K562 (cell line): ENCODE measurements around the gene CASKIN1. TPM values are rescaled to one million over a fixed set of nuclear protein-coding genes. Genes with fewer than 3 reads are reported as not detected.

ENCODE experiments used
- ARID3B ChIP-seq: fragments of 250-450 bp; sonication (Bioruptor Pico); IDR thresholded peaks from 2 replicates; pipeline ENCODE4 v1.4.0; 2020; ENCODE audit warnings: borderline replicate concordance
- CCAR2 ChIP-seq: fragments of 200-400 bp; formaldehyde crosslinking; IDR thresholded peaks from 2 replicates; pipeline ENCODE4 v1.6.1; 2017; ENCODE audit warnings: mild to moderate bottlenecking, low read depth, low read length
- CREB3 ChIP-seq: fragments of 450-650 bp; conservative IDR thresholded peaks from 2 replicates; pipeline ENCODE4 v1.6.1; 2016; ENCODE audit warnings: missing genetic modification characterization, low read depth, mild to moderate bottlenecking, missing compliant biosample characterization, moderate library complexity
- ETV1 ChIP-seq: fragments of 450-650 bp; conservative IDR thresholded peaks from 2 replicates; pipeline ENCODE4 v1.6.1; 2016; ENCODE audit warnings: missing genetic modification characterization, control low read depth, low read depth, missing compliant biosample characterization
- HINFP ChIP-seq: fragments of 450-650 bp; conservative IDR thresholded peaks from 2 replicates; pipeline ENCODE4 v1.6.1; 2016; ENCODE audit warnings: missing genetic modification characterization, low read depth, mild to moderate bottlenecking, control low read depth, missing compliant biosample characterization
- PTBP1 ChIP-seq: fragments of 200-400 bp; formaldehyde crosslinking; IDR thresholded peaks from 2 replicates; pipeline ENCODE4 v1.6.1; 2017; ENCODE audit warnings: low read depth, low read length
- SIN3B ChIP-seq: fragments of 450-650 bp; IDR thresholded peaks from 2 replicates; pipeline ENCODE4 v1.6.1; 2017; ENCODE audit warnings: low read depth, mild to moderate bottlenecking, moderate library complexity
- ZZZ3 ChIP-seq: fragments of 450-650 bp; IDR thresholded peaks from 2 replicates; pipeline ENCODE4 v1.6.1; 2016; ENCODE audit warnings: antibody characterized with exemption, mild to moderate bottlenecking, moderate library complexity
- polyA plus RNA-seq, 8 experiments: library from polyadenylated mRNA; depleted of rRNA in 4 of 8; stranded (reverse) in 5 of 8; unstranded in 3 of 8; fragments of >200 nt; fragmentation: Nextera tagmentation in 2 of 8; fragmentation: Illumina TruSeq in 1 of 8; extraction: Ambion mirVana in 2 of 8; extraction: Trizol in 1 of 8; gene quantifications; 2 replicates each; pipeline versions ENCODE4 v1.2.1 to v1.2.3, GENCODE V29; 2011 to 2014; ENCODE audit warnings: inconsistent platforms in 1 of 8, missing spikeins in 1 of 8
- total RNA-seq, 7 experiments: library from RNA; depleted of rRNA in 6 of 7; stranded (reverse); fragments of >200 nt in 6 of 7; fragmentation: Illumina TruSeq in 2 of 7; extraction: Trizol in 2 of 7; gene quantifications; 2 replicates each; pipeline versions ENCODE4 v1.2.1 to v1.2.3, GENCODE V29; 2011 to 2021; ENCODE audit warnings: low replicate concordance in 1 of 7
- TF ChIP-seq, protein P1 (sequence below), 2 experiments: fragments of 450-650 bp; formaldehyde crosslinking in 1 of 2; IDR thresholded peaks; 2 replicates each; pipeline versions ENCODE4 v1.4.0 to v1.6.1; 2014 to 2020; ENCODE audit warnings: mild to moderate bottlenecking in 2 of 2, borderline replicate concordance in 1 of 2, low read depth in 1 of 2
- TF ChIP-seq, protein P2 (sequence below), 3 experiments: fragments of 200-800 bp in 1 of 3; fragments of 250-450 bp in 1 of 3; fragments of 450-650 bp in 1 of 3; sonication (Bioruptor Pico) in 1 of 3; sonication (Bioruptor generic) in 1 of 3; formaldehyde crosslinking in 1 of 3; IDR thresholded peaks; 2 replicates each; pipeline versions ENCODE4 v1.6.1 to v1.8.0; 2016 to 2022; ENCODE audit warnings: mild to moderate bottlenecking in 2 of 3, missing genetic modification characterization in 2 of 3, missing compliant biosample characterization in 1 of 3, moderate library complexity in 1 of 3

CASKIN1 gene
- total and polyA plus RNA-seq, 9 of the 15 experiments (the other 6 are each of a cell fraction or from before 2014, with no cell fraction given): 0.15 to 4.5 (median 1.5) TPM; not detected in 2

- TF ChIP-seq, protein P1, sequence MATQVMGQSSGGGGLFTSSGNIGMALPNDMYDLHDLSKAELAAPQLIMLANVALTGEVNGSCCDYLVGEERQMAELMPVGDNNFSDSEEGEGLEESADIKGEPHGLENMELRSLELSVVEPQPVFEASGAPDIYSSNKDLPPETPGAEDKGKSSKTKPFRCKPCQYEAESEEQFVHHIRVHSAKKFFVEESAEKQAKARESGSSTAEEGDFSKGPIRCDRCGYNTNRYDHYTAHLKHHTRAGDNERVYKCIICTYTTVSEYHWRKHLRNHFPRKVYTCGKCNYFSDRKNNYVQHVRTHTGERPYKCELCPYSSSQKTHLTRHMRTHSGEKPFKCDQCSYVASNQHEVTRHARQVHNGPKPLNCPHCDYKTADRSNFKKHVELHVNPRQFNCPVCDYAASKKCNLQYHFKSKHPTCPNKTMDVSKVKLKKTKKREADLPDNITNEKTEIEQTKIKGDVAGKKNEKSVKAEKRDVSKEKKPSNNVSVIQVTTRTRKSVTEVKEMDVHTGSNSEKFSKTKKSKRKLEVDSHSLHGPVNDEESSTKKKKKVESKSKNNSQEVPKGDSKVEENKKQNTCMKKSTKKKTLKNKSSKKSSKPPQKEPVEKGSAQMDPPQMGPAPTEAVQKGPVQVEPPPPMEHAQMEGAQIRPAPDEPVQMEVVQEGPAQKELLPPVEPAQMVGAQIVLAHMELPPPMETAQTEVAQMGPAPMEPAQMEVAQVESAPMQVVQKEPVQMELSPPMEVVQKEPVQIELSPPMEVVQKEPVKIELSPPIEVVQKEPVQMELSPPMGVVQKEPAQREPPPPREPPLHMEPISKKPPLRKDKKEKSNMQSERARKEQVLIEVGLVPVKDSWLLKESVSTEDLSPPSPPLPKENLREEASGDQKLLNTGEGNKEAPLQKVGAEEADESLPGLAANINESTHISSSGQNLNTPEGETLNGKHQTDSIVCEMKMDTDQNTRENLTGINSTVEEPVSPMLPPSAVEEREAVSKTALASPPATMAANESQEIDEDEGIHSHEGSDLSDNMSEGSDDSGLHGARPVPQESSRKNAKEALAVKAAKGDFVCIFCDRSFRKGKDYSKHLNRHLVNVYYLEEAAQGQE (IDR thresholded peaks at IDR 0.05; ENCODE audit: borderline replicate concordance): no peak
- TF ChIP-seq, protein P1 (CRISPR knock-in tag; IDR thresholded peaks at IDR 0.05; ENCODE audit: low read depth): no peak
- TF ChIP-seq ZZZ3 (no peak), ETV1 (tag) (peak; percentile 63; the same call in 1 of the 2 replicates), ARID3B (CRISPR knock-in tag) (no peak), PTBP1 (no peak), SIN3B (no peak), CCAR2 (no peak), HINFP (tag) (peak; percentile 61; the same call in 1 of the 2 replicates), CREB3 (tag) (no peak; the same call in 1 of the 2 replicates)
- TF ChIP-seq, protein P2, sequence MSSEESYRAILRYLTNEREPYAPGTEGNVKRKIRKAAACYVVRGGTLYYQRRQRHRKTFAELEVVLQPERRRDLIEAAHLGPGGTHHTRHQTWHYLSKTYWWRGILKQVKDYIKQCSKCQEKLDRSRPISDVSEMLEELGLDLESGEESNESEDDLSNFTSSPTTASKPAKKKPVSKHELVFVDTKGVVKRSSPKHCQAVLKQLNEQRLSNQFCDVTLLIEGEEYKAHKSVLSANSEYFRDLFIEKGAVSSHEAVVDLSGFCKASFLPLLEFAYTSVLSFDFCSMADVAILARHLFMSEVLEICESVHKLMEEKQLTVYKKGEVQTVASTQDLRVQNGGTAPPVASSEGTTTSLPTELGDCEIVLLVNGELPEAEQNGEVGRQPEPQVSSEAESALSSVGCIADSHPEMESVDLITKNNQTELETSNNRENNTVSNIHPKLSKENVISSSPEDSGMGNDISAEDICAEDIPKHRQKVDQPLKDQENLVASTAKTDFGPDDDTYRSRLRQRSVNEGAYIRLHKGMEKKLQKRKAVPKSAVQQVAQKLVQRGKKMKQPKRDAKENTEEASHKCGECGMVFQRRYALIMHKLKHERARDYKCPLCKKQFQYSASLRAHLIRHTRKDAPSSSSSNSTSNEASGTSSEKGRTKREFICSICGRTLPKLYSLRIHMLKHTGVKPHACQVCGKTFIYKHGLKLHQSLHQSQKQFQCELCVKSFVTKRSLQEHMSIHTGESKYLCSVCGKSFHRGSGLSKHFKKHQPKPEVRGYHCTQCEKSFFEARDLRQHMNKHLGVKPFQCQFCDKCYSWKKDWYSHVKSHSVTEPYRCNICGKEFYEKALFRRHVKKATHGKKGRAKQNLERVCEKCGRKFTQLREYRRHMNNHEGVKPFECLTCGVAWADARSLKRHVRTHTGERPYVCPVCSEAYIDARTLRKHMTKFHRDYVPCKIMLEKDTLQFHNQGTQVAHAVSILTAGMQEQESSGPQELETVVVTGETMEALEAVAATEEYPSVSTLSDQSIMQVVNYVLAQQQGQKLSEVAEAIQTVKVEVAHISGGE (CRISPR knock-in tag; IDR thresholded peaks at IDR 0.05): peak in 2 of 3 experiments; percentile 68 to 94; a peak in 4 of 6 replicates
Observed at GRCh38 chr16:2214719-2214968, 18.2 kb upstream of the CASKIN1 start, which contains the start of gene PGP (continued).
